Stomach (tissue), 9 donors: ENCODE results near the gene SLC16A8. TPM values are rescaled to one million over a fixed set of nuclear protein-coding genes. Genes with fewer than 3 reads are reported as not detected.

ENCODE experiments used
- DNase-seq, 2 donors: peaks; one replicate each; pipeline versions ENCODE4 v3.0.0 to v3.0.0-alpha.2; 2013 to 2019
- H3K27ac ChIP-seq, 5 donors: fragments of 200-600 bp in 4 of 5; sonication (generic) in 4 of 5; one replicate each; pipeline ENCODE4 v1.5.1; 2013 to 2019; ENCODE audit warnings: mild to moderate bottlenecking in 1 of 5, moderate library complexity in 1 of 5
- H3K27me3 ChIP-seq, 3 donors: fragments of 200-600 bp; sonication (generic); one replicate each; pipeline ENCODE4 v1.5.1; 2017 to 2019; ENCODE audit warnings: mixed run types in 1 of 3
- H3K36me3 ChIP-seq, 4 donors: fragments of 200-600 bp; sonication (generic); 1 replicate in 3 of 4; 2 replicates in 1 of 4; pipeline ENCODE4 v1.5.1; 2016 to 2019
- H3K4me1 ChIP-seq, 4 donors: fragments of 200-600 bp; sonication (generic); one replicate each; pipeline ENCODE4 v1.5.1; 2016 to 2019
- H3K4me3 ChIP-seq, 4 donors: fragments of 200-600 bp; sonication (generic) in 3 of 4; one replicate each; pipeline ENCODE4 v1.5.1; 2016 to 2019; ENCODE audit warnings: mild to moderate bottlenecking in 1 of 4
- H3K9me3 ChIP-seq, 4 donors: fragments of 200-600 bp; sonication (generic); one replicate each; pipeline ENCODE4 v1.5.1; 2016 to 2019
- CTCF ChIP-seq, 7 experiments: fragments of 450-650 bp in 4 of 7; fragments of 200-600 bp in 3 of 7; sonication (generic) in 3 of 7; IDR thresholded peaks; one replicate each; pipeline ENCODE4 v1.5.1; 2016 to 2019; ENCODE audit warnings: antibody characterized with exemption in 7 of 7, control low read depth in 2 of 7, mild to moderate bottlenecking in 1 of 7
- EP300 ChIP-seq: sonication (generic); formaldehyde crosslinking; IDR thresholded peaks from one replicate; pipeline ENCODE4 v1.6.1; 2017; ENCODE audit warnings: antibody characterized with exemption
- POLR2A ChIP-seq, 4 donors: fragments of 450-650 bp; IDR thresholded peaks; one replicate each; pipeline ENCODE4 v1.6.1; 2016; ENCODE audit warnings: antibody characterized with exemption in 4 of 4, control low read depth in 2 of 4, mild to moderate bottlenecking in 1 of 4, moderate library complexity in 1 of 4
- POLR2AphosphoS5 ChIP-seq, 3 donors: sonication (generic); formaldehyde crosslinking; IDR thresholded peaks; one replicate each; pipeline ENCODE4 v1.6.1; 2016; ENCODE audit warnings: antibody characterized with exemption in 3 of 3
- WGBS, 5 donors: extraction: QIAGEN DNeasy Blood & Tissue Kit in 3 of 5; methylation state at CpG; one replicate each; pipeline versions ENCODE4 v1.1.5 to v1.1.7; 2013 to 2018; 5-methylcytosine and 5-hydroxymethylcytosine counted together
- intact Hi-C: fragments of 100-400 bp; cut with DNase I; formaldehyde crosslinking; loops from one replicate; pipeline ENCODE4 v1.15.1; 2023; ENCODE audit warnings: low total_unique reads
- polyA plus RNA-seq, 3 donors: library from polyadenylated mRNA; stranded (reverse); fragments of 200-250 nt; gene quantifications; one replicate each; pipeline ENCODE4 v1.2.3, GENCODE V29; 2013
- total RNA-seq, 5 donors: library from RNA; depleted of rRNA; stranded (reverse); fragments of >200 nt; gene quantifications; one replicate each; pipeline versions ENCODE4 v1.1.0 to v1.2.3, GENCODE V29; 2014 to 2016
- donor health status: healthy with polysubstance abuse.
- donor health status: Bipolar disorder and iron deficiency.
- donor health status: healthy.

Gene SLC16A8
- total and polyA plus RNA-seq, 8 donors, result 0.48 TPM; not detected in 7

GRCh38 chr22:38107692-38108515 lies 23.9 kb upstream of the SLC16A8 start:
- TF ChIP-seq POLR2A (IDR thresholded peaks at IDR 0.05) (no peak), POLR2AphosphoS5 (IDR thresholded peaks at IDR 0.05) (peak in 1 of 3 donors; percentile 40)
- peak; percentile 40 to 84 for DNase-seq
- intact Hi-C loops, result no loop called here
- no peaks in the 10 kb centered on the region for H3K9me3 ChIP-seq
- no peak overlapping the region for H3K4me3 ChIP-seq
- peaks cover 9 to 49% (median 29%) of the 10 kb centered on the region in 4 donors for H3K4me1 ChIP-seq
- H3K36me3 ChIP-seq, result peaks cover 0 to 29% (median 2%) of the 10 kb centered on the region in 4 donors
- peak overlapping the region in 3 of 5 donors; percentile 8 to 57 (median 53) for H3K27ac ChIP-seq
- H3K27me3 ChIP-seq, result no peaks in the 10 kb centered on the region
- WGBS, 5 donors, result 41 to 62% (median 50%) methylated on average over 13 to 17 of the region's 17 CpGs

GRCh38 chr22:38106814-38107578 lies 23.0 kb upstream of the SLC16A8 start:
- WGBS, 5 donors, result 75 to 85% (median 80%) methylated on average over 16 to 17 of the region's 17 CpGs
- peaks cover 9 to 44% (median 29%) of the 10 kb centered on the region in 4 donors for H3K4me1 ChIP-seq
- H3K9me3 ChIP-seq, result no peaks in the 10 kb centered on the region
- H3K4me3 ChIP-seq, result no peak overlapping the region
- no peak for TF ChIP-seq POLR2AphosphoS5 (IDR thresholded peaks at IDR 0.05)
- no peak for TF ChIP-seq CTCF (IDR thresholded peaks at IDR 0.05)
- no peak for TF ChIP-seq EP300
- TF ChIP-seq POLR2A (IDR thresholded peaks at IDR 0.05), result no peak
- H3K27ac ChIP-seq, result peak overlapping the region in 2 of 5 donors; percentile 8 to 53
- peaks cover 0 to 24% (median 0%) of the 10 kb centered on the region in 4 donors for H3K36me3 ChIP-seq
- DNase-seq, result no peak
- intact Hi-C loops, result no loop called here
- no peaks in the 10 kb centered on the region for H3K27me3 ChIP-seq

GRCh38 chr22:38104084-38104483 lies 20.1 kb upstream of the SLC16A8 start:
- H3K27me3 ChIP-seq, result no peaks in the 10 kb centered on the region
- H3K9me3 ChIP-seq, result no peaks in the 10 kb centered on the region
- no peak for DNase-seq
- TF ChIP-seq POLR2A (IDR thresholded peaks at IDR 0.05), result no peak
- TF ChIP-seq POLR2AphosphoS5 (IDR thresholded peaks at IDR 0.05), result no peak
- TF ChIP-seq EP300, result no peak
- TF ChIP-seq CTCF (IDR thresholded peaks at IDR 0.05), result no peak
- no peak overlapping the region for H3K4me3 ChIP-seq
- whole genome bisulfite sequencing, 5 donors, result 75 to 85% (median 85%) methylated on average over 6 of the region's 6 CpGs
- H3K27ac ChIP-seq, result no peak overlapping the region
- peaks cover 0 to 15% (median 0%) of the 10 kb centered on the region in 4 donors for H3K36me3 ChIP-seq
- H3K4me1 ChIP-seq, result peaks cover 0 to 19% (median 13%) of the 10 kb centered on the region in 4 donors
- intact Hi-C loops, result no loop called here

GRCh38 chr22:38103641-38104040 lies 19.7 kb upstream of the SLC16A8 start:
- Histone ChIP-seq H3K27ac (no peak overlapping the region), H3K4me1 (peaks cover 0 to 18% (median 13%) of the 10 kb centered on the region in 4 donors), H3K27me3 (no peaks in the 10 kb centered on the region), H3K9me3 (no peaks in the 10 kb centered on the region), H3K4me3 (no peak overlapping the region), H3K36me3 (peaks cover 0 to 10% (median 0%) of the 10 kb centered on the region in 4 donors)
- TF ChIP-seq POLR2AphosphoS5 (IDR thresholded peaks at IDR 0.05) (no peak), CTCF (IDR thresholded peaks at IDR 0.05) (no peak), POLR2A (IDR thresholded peaks at IDR 0.05) (no peak), EP300 (no peak)
- intact Hi-C loops, result no loop called here
- WGBS, 5 donors, result 73 to 83% (median 79%) methylated on average over 8 of the region's 8 CpGs
- DNase-seq, result no peak
